GM12865 (cell line): Measurements from ENCODE around the gene TBCD.

Experiments
- DNase-seq: peaks from one replicate; pipeline ENCODE4 v3.0.0; 2010; ENCODE audit warnings: low read depth
- H3K4me3 ChIP-seq: 2 replicates; pipeline ENCODE4 v1.5.1; 2011; ENCODE audit warnings: mild to moderate bottlenecking, low read depth, low read length, control low read depth
- TF ChIP-seq, protein P1 (sequence below): IDR thresholded peaks from 2 replicates; pipeline ENCODE4 v1.5.1; 2011; ENCODE audit warnings: low read length, control low read depth, low read depth, inconsistent platforms; ENCODE audit not compliant: insufficient read depth; ENCODE audit errors: missing control alignments

Gene TBCD

DNA sequence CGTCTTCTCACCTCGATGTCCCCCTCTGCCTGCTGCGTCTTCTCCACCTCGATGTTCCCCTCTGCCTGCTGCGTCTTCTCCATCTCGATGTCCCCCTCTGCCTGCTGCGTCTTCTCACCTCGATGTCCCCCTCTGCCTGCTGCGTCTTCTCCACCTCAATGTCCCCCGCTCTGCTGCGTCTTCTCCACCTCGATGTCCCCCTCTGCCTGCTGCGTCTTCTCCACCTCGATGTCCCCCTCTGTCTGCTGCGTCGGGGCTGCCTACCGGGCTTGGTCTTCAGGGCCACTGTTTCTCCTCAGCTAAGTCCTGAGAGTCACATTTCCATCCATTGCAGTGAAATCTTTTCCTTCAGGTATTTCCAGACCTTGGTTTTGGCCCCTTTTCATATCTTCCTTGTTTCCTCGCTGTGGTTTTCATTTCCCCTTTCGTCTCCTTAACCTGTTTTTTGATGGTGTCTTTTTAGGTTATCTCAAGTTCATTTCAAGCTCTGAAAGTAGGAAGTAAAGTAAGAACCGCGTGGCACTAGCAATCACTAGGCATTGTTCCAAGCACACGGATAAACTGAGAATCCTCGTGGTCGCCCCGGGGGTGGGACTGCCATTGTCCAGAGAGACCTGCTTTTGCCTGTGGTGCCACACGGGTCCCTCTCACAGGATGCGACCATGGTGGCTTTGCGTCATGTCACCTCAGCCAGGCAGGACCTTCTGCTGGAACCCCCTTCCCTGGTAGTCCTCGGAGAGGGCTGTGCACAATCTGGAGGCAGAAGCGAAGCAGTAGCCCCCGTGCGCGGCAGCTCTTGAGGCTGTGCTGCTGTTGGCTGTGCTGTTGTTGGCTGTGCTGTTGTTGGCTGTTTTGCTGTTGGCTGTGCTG is 97.4 kb downstream of the TBCD start:
- no peak for DNase-seq
- H3K4me3 ChIP-seq = no peak overlapping the region
- TF ChIP-seq, protein P1, sequence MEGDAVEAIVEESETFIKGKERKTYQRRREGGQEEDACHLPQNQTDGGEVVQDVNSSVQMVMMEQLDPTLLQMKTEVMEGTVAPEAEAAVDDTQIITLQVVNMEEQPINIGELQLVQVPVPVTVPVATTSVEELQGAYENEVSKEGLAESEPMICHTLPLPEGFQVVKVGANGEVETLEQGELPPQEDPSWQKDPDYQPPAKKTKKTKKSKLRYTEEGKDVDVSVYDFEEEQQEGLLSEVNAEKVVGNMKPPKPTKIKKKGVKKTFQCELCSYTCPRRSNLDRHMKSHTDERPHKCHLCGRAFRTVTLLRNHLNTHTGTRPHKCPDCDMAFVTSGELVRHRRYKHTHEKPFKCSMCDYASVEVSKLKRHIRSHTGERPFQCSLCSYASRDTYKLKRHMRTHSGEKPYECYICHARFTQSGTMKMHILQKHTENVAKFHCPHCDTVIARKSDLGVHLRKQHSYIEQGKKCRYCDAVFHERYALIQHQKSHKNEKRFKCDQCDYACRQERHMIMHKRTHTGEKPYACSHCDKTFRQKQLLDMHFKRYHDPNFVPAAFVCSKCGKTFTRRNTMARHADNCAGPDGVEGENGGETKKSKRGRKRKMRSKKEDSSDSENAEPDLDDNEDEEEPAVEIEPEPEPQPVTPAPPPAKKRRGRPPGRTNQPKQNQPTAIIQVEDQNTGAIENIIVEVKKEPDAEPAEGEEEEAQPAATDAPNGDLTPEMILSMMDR = no peak

DNA sequence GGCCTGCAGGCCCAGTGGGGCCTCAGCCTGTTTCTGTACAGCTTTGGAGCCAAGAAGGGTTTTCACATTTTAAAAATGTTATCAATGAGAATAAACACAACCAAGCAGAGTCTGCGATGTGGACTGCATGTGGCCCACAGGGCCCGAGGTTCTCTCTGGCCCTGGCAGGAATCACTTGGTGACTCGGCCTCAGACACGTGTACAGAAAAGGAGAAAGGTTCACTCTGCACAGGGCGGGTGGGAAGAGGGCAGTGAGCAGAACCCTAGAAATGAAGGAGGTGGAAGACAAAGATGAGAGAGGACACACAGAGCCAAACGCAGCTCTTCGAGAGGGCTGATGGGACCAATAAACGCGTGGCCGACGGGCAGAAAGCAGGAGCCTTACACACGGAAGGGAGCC is 99.5 kb downstream of the TBCD start:
- DNase-seq = no peak
- H3K4me3 ChIP-seq = no peak overlapping the region
- TF ChIP-seq, protein P1 = no peak

DNA sequence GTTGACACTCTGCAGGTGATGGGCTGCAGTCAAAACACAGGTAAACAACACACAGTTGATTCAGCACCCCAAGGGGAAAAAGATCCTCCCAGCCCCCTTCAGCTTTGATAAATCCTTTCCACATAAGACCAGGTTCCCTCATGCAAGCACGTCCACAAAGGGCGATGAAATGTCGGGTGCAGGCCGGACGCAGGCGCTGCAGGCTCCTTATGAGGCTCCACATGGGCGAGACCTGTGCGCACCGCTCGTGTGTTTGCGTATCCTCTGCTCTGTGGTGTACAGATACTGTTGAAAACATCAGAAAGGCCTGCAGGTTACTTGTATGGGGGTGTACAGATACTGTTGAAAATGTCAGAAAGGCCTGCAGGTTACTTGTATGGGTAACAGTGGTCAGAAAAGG is 102.4 kb downstream of the TBCD start:
- no peak for DNase-seq
- H3K4me3 ChIP-seq = no peak overlapping the region
- TF ChIP-seq, protein P1 = no peak

DNA sequence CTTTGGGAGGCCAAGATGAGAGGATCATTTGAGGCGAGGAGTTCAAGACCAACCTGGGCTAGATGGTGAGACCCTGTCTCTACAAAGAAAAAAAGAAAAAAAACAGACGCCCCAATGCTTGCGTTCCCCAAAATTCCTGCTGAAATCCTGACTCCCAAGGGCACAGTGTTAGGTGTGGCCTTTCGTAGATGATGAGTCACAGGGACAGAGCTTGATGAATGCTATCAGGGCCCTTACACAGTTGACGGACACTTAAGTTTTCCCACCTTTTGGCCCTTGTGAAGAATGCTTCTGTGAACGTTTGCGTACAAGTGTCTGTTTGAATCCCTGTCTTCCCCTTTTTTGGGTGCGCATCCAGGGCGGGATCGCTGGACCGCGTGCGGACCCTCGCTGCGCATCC is 104.5 kb downstream of the TBCD start:
- no peak for DNase-seq
- TF ChIP-seq, protein P1 = no peak
- H3K4me3 ChIP-seq = no peak overlapping the region

DNA sequence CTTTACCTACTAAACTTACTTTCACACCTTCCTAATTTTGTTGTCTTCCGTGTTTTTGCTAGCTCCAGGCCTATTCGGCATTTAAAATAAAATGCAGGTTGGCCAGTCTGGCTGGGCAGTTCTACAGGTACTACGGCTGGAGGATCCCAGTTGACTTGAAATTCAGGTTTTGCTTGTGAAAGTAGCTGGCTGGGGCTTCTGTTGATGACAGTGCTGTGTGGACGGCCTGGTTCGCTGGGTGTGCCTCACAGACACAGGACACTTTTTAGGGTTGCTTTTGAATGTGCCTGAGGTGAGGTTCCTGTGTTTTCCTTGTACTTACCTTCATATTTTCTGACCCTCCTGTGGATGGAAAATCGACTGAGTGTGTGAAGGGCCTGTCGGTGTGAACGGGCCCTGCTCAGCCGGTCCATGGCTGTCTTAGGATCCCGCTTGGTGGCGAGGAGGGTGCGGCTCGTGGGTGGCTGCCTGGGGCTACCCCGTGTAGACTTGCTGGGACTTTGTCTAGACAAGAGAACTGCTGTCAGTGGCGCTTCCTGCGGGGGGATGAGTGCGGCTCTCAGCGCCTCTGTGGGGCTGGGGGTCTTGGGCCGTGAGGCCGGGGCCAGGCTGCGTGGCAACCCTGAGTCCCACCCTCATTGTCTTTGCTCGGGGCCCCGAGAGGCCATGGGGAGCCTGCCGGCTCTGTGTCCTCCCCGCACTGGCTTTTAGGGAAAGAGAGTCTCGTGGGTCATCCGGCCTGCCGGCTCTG is 106.7 kb downstream of the TBCD start:
- TF ChIP-seq, protein P1 = no peak
- H3K4me3 ChIP-seq = no peak overlapping the region
- DNase-seq = no peak

DNA sequence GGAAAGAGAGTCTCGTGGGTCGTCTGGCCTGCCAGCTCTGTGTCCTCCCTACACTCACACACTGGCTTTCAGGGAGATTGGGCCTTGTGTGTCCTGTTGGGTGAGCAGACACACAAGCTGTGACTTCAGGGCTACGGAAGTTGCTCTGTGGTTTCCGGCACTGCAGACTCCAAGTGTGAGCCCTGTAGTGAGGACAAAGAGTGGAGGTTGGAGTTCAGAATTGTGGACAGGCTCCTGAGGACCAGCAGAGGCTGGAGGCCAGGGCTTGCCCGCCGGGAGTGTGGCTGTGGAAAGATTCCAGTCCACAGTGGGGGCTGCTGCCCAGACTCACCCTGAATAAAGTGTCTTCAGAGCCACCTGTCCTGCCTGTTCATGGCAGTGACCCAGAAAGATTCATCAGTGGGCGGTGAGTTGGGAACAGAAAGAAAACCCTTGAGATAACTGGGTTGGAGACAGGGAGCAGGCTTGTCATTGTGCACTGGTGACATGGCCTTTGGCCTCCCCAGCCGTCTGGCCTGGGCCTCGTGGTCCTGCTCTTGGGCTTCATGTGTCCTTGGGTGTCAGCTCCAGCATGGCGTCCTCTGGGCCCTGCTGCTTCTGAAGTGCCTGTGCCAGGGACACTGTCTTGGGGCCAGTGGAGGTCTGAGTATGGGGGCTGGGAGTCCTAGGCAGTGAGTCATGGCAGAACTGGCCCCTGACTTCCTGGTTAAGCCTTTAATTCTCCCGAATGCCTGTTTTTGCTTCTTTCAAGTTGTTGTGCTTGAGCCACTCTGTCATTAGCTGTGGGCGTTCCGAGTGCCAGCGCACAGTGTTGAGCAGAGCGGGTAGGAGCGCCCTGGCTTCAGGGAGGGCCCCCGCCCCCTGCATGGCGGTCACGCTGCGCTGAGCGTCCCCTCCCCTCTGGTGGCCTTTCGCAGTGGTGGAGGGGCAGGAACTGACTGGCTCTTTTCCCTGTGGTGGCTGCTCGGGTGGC is 107.9 kb downstream of the TBCD start:
- TF ChIP-seq, protein P1 = no peak
- DNase-seq = peak; percentile 80
- H3K4me3 ChIP-seq = peak overlapping the region; percentile 35
